ENCODE results near the gene MATCAP1. TPM values are rescaled to one million over a fixed set of nuclear protein-coding genes. Genes with fewer than 3 reads are reported as not detected.

MATCAP1 gene
- total RNA-seq, 2 donors from 2014 or later: 11.9 to 31.6 TPM

- peaks cover 36% of the 10 kb centered on the region for H3K4me1 ChIP-seq
- no peak for ATAC-seq
- 36 to 38% methylated on average over 6 to 8 of the region's 8 CpGs for WGBS, 2 donors
Measured at GRCh38 chr16:67151431-67152097, 32.2 kb downstream of the MATCAP1 start.

GRCh38 chr16:67150833-67151396 lies 32.8 kb downstream of the MATCAP1 start, which contains the start of gene B3GNT9:
B3GNT9 (minus strand) TSS chr16:67150998; CDS start chr16:67150485, 513 bp downstream.
- WGBS, 2 donors: 2 to 4% methylated on average over 23 to 26 of the region's 34 CpGs
- intact Hi-C loops (cut with DNase I): loop anchor here (5.0 kb wide), 2 partner anchors 134 to 174 kb away; no protein-coding TSS in a partner anchor

More at GRCh38 chr16:67151431-67152097, 32.2 kb downstream of the MATCAP1 start:
- H3K27me3 ChIP-seq: no peaks in the 10 kb centered on the region
- no peak for DNase-seq
- intact Hi-C loops (cut with DNase I): loop anchor here (5.0 kb wide), 2 partner anchors 134 to 174 kb away; no protein-coding TSS in a partner anchor
- H3K36me3 ChIP-seq (replicated peaks in 1 of 2; ENCODE audit: insufficient read depth in 1 of 2, low read depth in 2 of 2): peaks cover 0 to 4% of the 10 kb centered on the region in 2 donors
- H3K4me3 ChIP-seq: no peak overlapping the region
- H3K9me3 ChIP-seq: no peaks in the 10 kb centered on the region
- TF ChIP-seq CTCF (IDR thresholded peaks at IDR 0.05): no peak
- no peak for TF ChIP-seq POLR2A (IDR thresholded peaks at IDR 0.05)
- H3K27ac ChIP-seq: peak overlapping the region in 1 of 4 donors; percentile 51

GRCh38 chr16:67150047-67150832 lies 33.5 kb downstream of the MATCAP1 start:
- Histone ChIP-seq H3K27me3 (no peaks in the 10 kb centered on the region), H3K27ac (peak overlapping the region; percentile 17 to 61 (median 38)), H3K9me3 (no peaks in the 10 kb centered on the region), H3K36me3 (replicated peaks in 1 of 2; ENCODE audit: insufficient read depth in 1 of 2, low read depth in 2 of 2) (peaks cover 5 to 7% of the 10 kb centered on the region in 2 donors), H3K4me1 (peaks cover 23% of the 10 kb centered on the region), H3K4me3 (peak overlapping the region; percentile 14 to 31)
- peak; percentile 29 for ATAC-seq
- intact Hi-C loops (cut with DNase I): loop anchor here (5.0 kb wide), 2 partner anchors 133 to 173 kb away; no protein-coding TSS in a partner anchor
- peak in 2 of 4 donors; percentile 28 to 37 for DNase-seq
- TF ChIP-seq POLR2A (IDR thresholded peaks at IDR 0.05) (peak in 1 of 3 donors; percentile 5), CTCF (IDR thresholded peaks at IDR 0.05) (peak in 1 of 7 experiments; percentile 1)
- 6% methylated on average over 91 of the region's 94 CpGs; no CpG with 5 or more reads in 1 of the 2 donors for WGBS, 2 donors

More at GRCh38 chr16:67150833-67151396, 32.8 kb downstream of the MATCAP1 start, which contains the start of gene B3GNT9:
- Histone ChIP-seq H3K36me3 (replicated peaks in 1 of 2; ENCODE audit: insufficient read depth in 1 of 2, low read depth in 2 of 2) (peaks cover 0 to 7% of the 10 kb centered on the region in 2 donors), H3K4me3 (peak within 1 kb of the TSS; percentile 14 to 31), H3K27ac (peak within 1 kb of the TSS; percentile 17 to 61 (median 38)), H3K9me3 (no peaks in the 10 kb centered on the region), H3K27me3 (no peaks in the 10 kb centered on the region), H3K4me1 (peaks cover 30% of the 10 kb centered on the region)
- DNase-seq (peak in 3 of 4 donors; percentile 45 to 72 (median 70)), ATAC-seq (peak; percentile 54)
- TF ChIP-seq CTCF (IDR thresholded peaks at IDR 0.05) (no peak), POLR2A (IDR thresholded peaks at IDR 0.05) (peak in 1 of 3 donors; percentile 12)

GRCh38 chr16:67149276-67150046 lies 34.3 kb downstream of the MATCAP1 start:
- Histone ChIP-seq H3K9me3 (no peaks in the 10 kb centered on the region), H3K4me1 (peaks cover 18% of the 10 kb centered on the region), H3K36me3 (replicated peaks in 1 of 2; ENCODE audit: insufficient read depth in 1 of 2, low read depth in 2 of 2) (peaks cover 6 to 13% of the 10 kb centered on the region in 2 donors), H3K4me3 (no peak overlapping the region), H3K27me3 (no peaks in the 10 kb centered on the region), H3K27ac (no peak overlapping the region)
- intact Hi-C loops (cut with DNase I): loop anchor here (5.0 kb wide), 2 partner anchors 132 to 172 kb away; no protein-coding TSS in a partner anchor
- TF ChIP-seq CTCF (IDR thresholded peaks at IDR 0.05) (no peak), POLR2A (IDR thresholded peaks at IDR 0.05) (no peak)
- WGBS, 2 donors: 54 to 82% methylated on average over 34 to 77 of the region's 77 CpGs
- no peak for DNase-seq
- ATAC-seq: no peak

Data from body of pancreas (tissue), 4 donors.